GM19240 (cell line): Measurements from ENCODE around the gene ABI2.
"Not testable (repeated sequence)": the region's sequence is repeated elsewhere in the genome, so short reads cannot be mapped to it uniquely, and the experiment has no call there.

Experiments used
- DNase-seq: peaks from one replicate; pipeline ENCODE4 v3.0.0; 2011; ENCODE audit warnings: low spot score; ENCODE audit not compliant: insufficient read length

Gene ABI2

DNA sequence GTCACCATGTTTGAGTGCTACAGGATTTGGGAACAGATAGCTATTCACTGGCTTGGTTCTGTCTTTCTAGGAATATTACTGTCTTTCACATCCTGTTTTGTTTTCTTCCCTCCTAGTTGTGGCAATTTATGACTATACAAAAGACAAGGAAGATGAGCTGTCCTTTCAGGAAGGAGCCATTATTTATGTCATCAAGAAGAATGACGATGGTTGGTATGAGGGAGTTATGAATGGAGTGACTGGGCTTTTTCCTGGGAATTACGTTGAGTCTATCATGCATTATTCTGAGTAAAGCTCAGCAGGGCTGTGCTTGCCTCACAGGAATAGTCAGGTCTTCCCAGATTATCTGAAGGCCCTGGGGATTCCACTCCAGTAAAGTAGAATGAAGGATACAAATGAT is 98.9 kb downstream of the ABI2 start:
- no peak for DNase-seq

DNA sequence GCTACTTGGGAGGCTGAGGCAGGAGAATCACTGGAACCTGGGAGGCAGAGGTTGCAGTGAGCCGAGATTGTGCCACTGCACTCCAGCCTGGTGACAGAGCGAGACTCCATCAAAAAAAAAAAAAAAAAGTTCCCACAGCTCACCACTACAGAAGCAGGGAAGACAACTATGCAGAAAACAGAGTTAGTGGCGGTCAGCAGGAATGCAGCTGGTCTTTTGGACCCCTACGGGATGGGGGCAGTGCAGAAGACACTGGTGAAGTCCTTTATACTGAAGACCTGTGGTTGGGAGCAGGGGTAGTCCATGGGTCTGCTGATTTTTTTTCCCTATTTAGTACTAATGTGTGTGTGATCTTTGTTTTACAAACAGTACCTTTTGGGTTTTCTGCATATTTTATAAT is 101.4 kb downstream of the ABI2 start:
- DNase-seq, result not testable (repeated sequence)

DNA sequence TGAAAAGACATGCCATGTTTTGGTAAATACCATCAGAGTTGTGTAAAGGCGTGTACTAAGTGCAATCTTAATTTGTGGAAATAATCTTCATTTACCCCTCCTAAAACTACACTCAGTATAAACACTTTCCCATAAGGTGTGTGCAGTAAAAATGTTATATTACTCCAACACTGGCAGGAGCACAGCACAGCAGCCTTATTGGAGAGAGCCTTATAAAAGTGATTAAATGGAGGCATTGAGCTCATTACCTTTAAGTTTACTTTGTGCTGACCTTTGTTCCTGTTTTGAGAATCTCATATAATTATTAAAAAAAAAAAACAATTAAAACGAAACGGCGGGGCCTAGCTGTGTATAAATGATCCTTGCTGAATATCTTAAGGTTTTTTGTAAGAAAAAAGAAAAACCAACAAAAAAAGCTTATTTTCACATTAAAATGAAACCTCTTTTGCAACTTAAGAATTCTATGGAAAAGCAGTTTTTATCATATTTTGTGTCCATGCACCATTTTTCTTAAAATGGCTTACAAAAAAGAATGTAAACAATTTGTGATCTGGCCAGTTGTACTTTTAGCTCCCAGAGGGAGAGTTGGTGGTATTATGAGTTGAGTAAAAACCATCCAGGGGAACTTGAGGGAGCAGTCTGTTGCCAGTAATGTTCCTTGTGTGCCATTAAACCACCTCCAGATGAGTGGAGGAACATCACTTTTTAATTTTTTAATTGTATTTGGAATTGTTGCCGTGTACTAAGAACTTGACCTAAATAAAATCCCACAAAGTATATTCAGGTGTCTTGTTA is 103.4 kb downstream of the ABI2 start:
- DNase-seq, result no peak

DNA sequence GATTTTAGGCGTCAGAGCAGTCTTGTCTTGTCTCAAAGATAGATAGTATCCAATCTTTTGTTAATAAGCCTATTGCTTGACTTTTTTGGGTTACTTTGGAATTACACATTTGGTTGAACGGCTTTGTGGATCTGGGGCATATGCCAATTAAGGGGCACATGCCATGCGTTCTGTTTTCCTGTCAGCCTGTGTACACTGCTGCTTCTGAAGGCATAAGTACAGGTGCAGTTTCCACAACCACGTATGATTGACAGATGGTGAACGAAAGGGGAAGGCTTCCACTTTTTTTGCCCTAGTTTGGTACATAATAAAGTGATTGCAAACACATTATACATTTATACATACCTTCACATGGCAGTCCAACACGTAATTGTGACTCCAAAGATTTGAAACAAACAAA is 104.6 kb downstream of the ABI2 start:
- no peak for DNase-seq

DNA sequence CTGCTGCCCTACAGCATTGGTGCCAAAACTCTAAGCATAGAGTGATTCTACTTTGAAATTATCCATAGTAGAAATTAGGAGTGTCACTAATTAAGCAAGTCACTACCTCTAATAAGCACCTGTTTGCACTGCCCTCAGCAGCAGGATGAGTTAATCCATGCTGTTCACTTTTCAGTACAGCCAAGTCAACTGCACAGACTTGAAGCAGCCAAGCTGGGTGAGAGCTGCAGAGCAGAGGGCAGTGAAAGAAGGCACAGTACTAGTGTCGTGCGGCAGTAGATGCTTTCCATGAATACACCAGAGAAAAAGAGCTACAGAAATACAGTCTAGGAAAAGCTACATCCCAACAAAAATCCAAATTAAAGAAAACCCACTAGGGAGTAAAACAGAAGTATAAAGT is 108.3 kb downstream of the ABI2 start:
- DNase-seq, result no peak

DNA sequence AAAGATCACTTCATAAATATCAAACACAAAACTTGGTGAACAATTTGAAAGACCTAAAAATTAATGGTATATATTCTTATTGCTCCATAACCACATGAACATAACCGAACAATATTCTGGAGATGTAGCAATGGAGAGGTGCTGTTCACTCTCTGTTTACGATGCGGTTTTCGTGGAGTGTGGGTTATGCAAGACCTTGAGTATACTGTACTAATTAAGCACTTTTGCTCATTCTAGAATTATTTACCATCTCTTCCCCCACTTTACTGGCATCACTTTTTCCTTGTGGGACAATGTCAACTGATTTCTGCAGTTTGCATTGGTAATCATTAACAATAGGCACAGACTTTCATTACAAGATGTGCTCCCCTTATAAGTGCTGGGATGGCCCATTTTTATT is 109.3 kb downstream of the ABI2 start:
- DNase-seq, result no peak

DNA sequence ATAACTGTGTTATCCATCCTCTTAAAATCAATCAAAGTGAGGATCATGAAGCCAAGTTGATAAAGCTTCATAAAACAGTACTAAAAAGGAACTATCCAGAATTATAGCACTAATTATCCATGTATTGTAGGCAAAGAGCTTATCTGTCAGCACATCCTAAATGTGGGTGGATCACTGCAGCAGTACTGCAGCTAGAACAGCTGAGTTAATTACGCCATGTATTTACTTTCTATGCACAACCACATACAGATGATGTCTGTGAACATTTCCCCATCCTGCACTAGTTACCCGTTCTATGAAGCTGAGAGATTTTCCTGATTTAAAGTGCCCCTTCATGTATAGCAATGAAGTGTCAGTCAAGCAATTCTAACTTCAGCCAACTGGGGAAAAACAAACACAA is 110.3 kb downstream of the ABI2 start:
- no peak for DNase-seq

DNA sequence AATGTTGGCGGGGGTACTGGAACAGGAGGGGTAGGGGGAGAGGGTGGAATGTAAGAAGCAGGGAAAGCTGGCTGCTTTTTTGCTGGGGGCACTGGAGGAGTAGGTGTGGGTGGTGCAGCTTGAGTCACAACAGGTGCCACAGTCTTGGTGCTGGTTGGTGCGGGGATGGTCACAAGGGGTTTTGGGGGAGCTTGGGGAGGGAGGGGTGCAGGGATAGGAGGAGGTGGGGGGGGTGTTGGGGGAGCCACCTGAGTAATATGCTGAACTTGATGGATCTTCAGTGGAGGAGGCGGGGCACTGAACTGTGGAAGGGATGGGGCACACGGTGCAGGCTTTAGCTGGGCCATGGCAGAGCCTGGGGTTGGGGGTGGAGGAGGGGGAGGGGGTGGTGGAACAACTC is 112.5 kb downstream of the ABI2 start:
- no peak for DNase-seq

DNA sequence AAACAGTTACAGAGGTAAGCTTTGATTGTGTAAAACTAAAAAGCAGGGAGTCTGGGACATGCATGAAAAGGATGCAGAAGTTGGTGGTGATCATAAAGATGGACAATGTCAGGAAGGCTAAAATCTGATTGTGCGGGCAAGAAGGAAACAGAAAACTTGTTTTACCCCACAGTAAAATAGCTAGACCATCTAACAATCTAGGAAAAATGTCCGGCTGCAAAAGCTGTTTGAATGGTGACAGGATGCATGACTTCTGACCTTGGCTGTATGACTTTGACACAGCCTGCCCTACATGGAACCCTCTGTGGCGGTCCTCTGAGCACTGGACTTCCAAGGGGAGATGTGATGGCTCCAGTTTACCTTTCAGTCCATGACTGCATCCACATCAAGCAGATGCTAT is 113.3 kb downstream of the ABI2 start:
- no peak for DNase-seq

DNA sequence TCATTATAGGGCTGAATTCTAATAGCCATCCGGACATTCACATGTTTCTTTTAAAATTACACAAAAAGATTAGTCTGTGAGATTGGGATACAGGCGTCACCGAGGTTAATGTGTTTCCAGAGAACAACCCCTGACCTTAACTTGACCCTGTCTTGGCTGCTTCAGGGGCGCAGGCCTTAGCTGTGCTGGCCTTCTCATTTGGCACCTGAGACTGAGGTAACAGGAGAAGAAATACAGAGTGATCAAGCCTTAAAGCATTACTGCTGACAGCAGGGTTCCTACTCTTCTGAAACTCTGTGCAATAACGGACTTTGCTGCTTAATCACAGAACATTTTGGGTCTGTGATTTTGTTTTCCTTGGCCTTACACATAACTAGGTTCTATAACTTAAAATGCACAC is 114.3 kb downstream of the ABI2 start:
- no peak for DNase-seq

DNA sequence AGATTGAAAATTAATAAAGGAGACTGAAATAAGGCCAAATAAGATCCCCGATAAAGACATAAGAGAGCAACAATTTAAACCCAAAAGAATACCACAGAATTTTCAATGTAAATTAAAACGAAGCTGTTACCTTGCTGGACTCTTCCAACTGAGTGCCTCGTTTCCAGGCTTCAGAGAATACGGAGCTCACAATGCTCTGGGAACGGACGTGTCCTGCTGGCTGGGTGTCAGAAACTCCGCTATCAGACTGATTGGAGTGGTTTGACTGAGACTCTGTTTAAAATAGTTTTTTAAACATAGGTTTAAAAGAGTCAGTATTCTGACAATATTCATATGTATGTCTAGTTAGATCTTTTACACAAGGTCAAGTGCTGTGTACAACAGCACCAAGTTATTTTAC is 116.5 kb downstream of the ABI2 start:
- no peak for DNase-seq

DNA sequence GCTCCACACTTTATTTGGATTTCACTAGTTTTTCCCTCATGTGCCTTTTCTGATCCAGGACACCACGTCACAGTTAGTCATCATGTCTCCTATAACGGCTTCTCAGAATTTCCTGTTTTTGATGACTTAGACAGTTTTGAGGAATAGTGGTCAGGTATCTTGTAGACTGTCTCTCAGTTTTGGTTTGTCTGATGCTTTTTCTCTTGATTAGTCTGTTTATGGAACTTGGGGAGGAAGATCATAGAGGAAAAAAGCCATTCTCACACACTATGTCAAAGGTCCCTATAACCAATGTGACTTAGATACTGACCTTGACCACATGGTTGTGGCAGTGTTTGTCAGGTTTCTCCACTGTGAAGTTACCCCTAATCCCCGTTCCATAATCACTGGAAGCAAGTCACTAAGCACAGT is 117.9 kb downstream of the ABI2 start:
- DNase-seq, result no peak

DNA sequence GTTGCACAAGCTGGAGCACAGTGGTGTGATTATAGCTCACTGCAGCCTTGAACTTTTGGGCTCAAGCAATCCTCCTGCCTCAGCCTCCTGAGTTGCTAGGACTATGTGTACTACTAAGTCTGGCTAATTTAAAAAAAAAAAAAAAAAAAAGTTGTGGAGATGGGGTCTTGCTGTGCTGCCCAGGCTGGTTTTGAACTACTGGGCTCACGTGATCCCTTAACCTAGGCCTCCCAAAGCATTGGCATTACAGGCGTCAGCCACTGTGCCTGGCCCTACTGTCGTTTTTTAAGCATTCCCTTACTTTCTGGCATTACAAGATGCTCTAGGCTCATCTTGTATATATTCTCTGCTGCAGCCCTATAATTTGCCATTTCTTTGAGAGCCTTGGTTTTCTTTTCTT is 118.6 kb downstream of the ABI2 start:
- DNase-seq, result no peak

DNA sequence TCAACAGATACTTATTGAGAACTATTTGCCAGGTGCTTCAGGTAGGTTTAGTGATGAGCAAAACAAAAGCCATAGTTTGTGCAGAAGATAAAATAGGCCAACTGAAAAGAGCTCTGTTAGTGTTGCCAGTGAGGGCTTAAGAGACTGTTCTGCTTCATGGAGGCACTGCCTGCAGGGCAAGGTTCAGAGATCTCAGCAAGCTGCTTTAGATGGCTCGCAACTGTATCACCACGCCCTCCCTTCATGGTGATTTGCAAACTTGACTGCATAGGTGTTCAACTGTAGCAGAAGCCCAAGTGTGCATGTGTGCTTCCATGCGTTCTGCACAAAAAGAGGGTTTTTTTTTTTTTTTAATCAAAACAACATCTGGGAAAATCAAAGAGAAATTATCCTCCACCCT is 122.4 kb downstream of the ABI2 start:
- no peak for DNase-seq

DNA sequence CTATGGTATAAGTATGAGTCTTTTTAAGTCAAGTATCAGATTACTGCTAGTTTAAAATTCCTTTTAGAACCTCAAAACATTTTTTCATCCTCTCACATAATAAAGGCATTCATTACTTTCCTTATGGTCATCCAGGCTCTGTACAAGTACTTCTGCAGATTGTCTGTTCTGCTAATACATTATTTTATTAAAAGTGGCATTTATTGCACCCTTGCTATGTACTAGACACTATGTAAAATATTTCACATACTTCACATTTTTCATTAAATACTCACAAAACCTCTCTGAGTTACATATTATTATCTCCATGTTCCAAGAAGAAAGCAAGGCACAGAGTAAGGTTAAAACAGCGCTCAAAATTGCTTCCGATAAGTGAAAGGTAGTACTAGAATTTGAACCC is 122.8 kb downstream of the ABI2 start:
- no peak for DNase-seq

DNA sequence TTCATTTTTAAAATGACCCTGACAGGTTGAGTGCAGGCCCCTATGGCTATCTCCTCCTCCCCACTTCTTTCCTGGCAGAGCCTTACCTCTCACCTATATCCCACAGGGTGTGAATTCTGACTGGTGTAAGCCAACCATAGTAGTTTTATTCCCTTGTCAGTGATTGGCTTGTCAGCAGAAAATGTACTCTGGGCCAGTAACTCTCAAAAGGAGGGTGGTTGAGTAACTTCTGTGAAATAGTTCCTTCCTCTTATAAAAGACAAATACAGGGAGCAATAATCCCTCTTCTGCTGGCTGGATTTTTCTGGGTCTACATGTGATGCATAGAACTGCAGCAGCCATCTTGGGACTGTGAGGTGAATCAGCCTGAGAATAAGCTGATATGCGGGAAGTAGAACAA is 123.5 kb downstream of the ABI2 start:
- DNase-seq, result no peak

DNA sequence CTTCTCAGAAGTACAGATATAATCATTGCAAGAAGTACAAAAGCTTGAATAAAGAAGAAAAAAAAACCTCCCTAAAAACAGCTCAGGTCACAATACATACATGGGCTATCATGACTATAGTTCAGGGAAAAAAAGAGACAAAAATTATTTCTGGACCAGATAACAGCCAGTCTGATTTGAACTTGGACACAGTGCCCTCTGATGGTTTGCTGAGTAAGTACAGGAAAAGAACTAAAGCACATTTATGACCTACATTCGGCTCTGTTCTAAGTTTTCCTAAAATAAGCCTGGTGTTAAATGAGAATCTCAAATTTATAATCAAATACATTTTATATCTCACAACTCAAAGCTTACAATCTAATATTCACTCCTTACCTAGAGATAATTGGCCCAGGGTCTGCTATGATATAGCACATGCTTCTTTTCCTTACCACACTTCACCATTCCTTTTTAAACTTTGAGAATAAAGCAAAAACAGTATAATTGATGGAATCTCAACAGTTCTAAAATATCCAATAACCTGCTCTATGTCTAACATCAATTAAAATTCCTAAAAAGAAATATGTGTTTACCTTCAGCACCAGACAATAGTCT is 125.8 kb downstream of the ABI2 start:
- DNase-seq, result peak; percentile 14

DNA sequence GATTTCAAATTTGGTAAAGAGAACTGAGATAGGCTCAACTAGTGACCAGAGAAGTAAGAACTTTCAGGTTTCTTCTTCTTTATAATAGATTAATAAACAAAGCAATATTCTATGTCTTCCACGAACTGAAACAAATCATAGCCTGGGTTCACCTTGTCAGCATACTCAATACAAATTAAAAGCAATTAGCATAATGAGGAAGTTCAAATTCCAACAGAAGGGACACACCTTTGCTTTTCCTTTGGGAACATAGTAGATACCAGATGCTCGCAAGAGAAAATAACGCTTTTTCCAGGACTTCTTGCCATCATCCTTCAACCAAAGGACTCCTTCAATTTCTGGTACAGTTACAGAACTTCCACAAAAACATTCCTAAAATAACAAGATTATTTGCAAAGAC is 127.0 kb downstream of the ABI2 start:
- no peak for DNase-seq

DNA sequence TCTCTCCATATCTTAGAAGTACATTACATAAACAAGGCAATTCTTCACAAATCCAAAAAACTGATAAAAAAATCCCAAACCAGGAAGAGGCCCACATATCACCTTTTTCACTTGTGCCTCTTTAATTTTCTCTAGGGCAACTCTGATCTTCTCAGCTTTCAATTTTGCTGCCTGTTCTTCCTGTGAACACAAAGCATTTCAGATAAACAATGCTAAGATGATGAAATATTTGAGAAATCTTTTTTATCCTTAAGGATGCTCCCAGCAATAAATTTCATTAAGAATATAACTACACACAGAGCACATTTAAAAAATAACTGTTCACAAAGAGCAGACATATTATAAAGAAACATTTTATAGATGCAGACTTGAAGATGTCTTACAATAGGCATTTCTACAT is 133.6 kb downstream of the ABI2 start:
- no peak for DNase-seq

DNA sequence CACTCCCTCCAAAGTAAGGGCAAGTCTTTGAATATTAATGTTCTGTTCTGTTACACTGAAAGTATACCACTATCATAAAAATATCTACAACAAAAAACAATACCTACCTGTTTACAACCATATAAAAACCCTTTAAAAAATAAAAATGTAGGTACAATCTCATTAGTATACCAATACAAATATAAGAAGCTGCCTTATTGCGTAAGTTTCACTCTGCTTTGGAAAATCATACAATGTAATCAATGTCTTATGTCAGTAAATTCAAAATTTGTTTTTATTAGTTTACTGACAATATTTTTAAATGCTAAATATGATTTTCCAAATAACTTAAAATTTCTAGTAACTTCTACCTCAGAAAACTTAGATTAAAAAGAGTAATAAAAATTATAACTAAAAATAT is 134.1 kb downstream of the ABI2 start:
- DNase-seq, result no peak

DNA sequence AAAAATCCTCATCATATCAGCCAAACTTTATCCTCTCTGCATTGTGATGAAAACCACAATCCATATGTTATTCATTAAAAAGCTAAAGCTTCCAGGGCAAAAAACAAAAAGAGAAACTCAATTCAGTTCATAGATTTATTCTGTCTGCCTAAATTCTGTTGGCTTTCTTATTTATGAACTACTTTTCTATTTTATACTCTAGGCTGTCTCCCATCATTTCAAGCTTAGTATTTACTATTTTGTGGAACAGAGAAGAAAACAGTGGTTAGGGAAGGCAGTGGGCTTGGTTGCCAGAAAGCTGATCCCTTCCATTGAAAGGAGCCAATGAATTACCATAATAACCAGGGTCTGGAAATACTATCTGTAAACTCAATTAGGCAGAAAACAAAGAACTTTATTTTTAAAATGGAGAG is 135.1 kb downstream of the ABI2 start:
- no peak for DNase-seq

DNA sequence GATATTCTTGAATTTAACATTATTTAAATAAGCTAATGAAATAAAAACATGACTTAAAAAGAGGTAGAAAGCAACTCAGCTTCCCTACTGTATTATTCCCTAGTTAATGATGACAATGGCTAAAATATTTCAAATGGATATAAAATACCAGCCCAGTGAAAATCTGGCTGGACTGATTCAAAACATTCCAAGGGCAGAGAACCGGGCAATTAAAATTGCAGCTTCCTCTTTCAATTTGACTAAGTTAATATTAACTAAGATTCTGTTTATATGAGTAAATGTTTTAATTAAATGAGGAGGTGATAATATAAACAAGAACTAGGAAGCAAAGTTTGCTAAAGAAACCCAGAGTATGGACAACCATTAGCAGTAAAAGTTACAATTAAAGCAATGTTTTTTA is 141.4 kb downstream of the ABI2 start:
- DNase-seq, result no peak

DNA sequence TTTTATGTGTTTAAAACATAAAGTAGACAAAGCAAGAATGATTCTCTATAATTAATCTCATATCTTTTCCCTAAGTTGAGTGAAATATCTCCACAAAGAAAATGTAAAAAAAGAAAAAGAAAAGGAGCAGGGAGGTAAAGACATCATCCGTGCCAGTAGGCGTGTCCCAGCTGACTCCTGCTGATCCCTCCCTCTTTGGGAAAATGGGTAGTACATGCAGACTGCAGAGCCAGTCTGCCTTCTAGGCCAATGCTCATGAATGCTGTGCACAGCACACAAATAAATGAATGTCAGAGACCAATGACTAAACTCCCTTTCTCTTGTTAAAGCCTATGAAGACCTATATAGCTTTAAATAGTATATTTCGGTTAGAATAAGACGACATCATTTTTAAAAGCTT is 142.2 kb downstream of the ABI2 start:
- DNase-seq, result no peak
